ENCODE data around the gene ATPAF2.

Gene ATPAF2

DNA sequence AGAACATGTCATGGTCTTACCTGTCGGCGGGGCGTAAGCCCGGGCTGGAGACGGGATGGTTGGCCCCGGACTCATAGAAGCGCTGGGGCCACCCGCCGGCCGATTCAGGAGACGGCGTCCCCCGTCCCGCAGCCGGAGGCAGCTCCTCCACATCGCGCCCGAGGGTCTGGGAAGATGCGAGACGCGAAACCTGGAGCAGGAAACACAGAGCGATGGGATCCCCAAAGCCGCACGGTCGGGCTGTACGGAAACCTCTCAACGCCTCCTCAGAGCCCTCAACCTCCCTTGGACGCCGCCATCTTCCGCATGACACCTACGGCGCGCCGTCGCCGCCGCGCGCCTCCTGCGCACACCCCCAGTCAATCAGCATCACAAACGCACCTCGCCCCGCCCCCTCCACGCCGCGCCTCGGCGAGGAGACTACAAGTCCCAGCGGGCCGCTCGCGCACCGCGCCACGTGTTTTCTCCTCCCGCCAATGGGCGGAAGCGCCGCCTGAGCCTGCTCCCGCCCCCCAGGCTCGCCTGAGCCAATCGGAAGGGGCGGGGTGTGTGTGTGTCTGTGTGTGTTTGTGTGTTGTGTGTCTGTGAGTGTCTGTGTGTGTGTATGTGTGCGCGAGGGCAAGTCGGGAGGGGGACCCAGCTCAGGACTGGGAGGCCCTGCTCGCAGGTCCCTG, at the start of gene ATPAF2, which contains the start of gene GID4:
Gene ATPAF2 (minus strand): TSS at position 308 of the 674 bp plus-strand sequence. CDS start 155 bp downstream, at position 153.
Gene GID4 (plus strand): TSS at position 548 of the 674 bp plus-strand sequence. CDS start 57 bp downstream, at position 605.
- DNase-seq = peak; percentile 98

DNA sequence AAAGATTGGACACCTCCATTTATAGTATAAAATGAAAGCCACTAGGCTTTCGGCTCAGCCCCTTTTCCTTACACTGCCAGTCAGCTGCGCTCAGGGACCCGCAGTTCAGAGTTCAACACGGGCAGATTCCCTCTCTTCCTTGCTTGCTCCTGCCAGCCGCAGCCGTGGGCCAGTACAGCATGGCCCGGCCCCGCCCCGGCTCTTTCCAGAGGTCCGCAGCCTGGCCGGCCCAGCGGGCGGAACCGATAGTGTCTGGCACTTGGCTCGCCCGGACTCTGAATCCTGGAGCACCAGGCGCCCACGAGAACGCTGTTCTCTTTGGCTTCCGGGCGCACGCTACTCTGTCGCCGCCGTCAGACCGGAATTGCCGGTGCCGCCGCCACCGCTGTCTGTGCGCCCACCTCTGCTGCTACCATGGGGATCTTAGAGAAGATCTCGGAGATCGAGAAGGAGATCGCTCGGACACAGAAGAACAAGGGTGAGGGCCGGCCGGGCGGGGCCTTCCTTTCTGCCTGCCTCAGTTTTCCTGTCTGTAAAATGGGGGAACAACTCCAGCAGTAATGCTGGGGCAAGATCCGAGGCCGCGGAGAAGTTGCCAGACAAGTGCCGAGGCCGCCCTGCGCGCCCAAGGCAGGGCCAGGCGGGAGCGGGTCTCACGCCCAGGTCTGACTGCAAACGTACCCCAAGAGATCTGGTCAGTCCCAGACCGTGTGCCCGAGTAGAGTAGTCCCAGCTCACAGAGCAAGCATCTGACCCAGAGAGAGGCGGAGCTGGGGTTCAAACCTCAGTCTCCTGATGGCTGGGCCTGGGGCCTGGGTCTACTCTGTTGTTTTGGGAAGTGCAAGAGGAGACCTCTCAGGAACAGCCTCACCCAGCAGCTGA, 48.9 kb upstream of the ATPAF2 start, which contains the start of gene DRG2:
Gene DRG2 (plus strand): TSS at position 339 of the 882 bp plus-strand sequence. CDS start 76 bp downstream, at position 415.
- peak; percentile 87 for DNase-seq

DNA sequence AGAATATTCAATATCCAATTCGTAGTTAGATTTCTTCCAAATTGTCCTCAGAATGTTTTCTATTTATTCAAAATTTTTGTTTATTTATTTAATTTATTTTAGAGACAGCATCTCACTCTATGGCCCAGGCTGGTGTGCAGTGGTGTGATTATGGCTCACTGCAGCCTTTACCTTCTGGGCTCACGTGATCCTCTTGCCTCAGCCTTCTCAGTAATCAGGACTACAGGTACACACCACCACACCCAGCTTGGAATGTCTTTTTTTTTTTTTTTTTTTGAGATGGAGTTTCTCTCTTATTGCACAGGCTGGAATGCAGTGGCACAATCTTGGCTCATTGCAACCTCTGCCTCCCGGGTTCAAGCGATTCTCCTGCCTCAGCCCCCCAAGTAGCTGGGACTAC, 45.3 kb upstream of the ATPAF2 start:
- DNase-seq = no peak

DNA sequence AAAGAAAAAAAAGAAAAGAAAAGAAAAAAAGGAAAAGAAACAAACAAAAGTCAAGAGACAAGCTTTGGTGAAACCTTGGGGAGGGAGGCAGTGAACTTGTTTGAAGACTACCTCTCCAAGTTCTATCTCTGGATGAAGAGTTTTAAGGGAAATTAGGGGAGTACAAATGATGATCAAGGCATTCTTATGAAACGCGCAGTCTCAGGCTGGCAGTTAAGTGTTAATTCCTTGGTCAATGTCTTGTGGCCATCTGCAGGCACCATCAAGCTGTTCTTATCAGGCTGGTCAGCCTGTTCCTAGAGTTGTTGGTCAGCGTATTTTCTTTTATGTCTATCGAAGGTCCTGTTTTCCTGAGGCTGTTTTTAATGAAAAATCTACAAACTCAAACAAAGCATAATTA, 40.6 kb upstream of the ATPAF2 start:
- DNase-seq = no peak

DNA sequence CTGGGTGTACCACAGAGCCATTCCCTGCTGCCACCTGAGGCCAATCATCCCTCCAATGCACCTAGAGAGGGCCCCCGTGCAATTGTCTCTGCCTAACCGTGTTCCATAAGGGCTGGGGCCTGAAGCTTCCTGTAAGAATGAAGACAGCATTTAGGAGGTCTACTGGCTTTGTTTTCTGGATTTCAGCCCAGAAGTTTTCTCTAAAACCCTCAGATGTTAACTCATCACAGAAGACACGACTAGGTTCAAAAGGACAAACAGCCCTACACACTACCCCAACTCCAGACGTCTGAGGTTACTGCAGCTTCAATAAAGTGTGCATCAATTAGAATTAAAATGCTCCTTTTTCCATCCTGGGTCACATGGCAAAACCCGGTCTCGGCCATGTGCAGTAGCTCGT, 38.0 kb upstream of the ATPAF2 start:
- DNase-seq = no peak

DNA sequence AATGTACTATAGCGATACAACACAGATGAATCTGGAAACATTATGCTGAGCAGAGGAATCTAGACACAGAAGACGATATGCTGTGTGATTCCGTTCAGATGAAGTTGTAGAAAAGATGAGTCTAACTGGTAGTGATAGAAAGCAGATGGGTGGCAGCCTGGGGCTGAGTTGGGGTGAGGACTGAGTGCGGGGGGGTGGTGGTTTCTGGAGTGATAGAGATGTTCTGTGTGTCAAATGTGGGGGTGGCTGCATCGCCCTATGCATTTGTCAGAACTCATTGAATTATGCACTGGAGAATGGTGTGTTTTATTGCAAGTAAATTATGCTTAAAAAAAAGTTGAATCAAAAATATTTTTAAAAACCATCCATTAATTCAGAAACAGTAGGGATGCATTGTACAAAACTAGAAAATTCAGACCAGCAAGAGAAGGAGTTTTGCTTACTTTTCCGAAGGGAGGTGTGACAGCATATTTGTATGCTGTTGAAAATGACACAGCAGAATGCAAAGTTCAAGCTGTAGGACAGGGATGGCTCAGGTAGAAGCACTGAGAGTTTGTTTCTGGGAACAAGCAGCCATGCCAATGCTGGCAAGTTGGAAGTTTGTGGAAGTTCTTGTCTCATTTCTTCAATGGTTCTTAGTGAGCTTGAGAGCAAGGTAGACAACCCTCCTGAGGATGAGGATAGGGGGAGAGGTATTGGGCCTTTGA, 35.8 kb upstream of the ATPAF2 start:
- DNase-seq = no peak

DNA sequence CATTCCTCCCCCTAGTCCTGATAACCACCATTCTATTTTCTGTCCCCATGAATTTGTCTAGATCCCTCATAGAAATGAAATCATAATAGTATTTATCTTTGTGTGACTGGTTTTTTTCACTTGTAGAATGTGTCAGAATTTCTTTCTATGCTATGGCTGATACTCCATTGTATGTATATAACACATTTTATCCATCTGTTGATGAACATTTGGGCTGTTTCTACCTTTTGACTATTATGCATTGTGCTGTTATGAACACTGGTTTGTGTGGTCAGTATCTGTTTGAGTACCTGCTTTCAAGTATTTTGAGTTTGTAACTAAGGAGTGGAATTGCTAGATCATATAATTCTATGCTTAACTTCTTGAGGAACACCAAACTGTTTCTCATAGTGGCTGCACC, 32.8 kb upstream of the ATPAF2 start:
- no peak for DNase-seq

DNA sequence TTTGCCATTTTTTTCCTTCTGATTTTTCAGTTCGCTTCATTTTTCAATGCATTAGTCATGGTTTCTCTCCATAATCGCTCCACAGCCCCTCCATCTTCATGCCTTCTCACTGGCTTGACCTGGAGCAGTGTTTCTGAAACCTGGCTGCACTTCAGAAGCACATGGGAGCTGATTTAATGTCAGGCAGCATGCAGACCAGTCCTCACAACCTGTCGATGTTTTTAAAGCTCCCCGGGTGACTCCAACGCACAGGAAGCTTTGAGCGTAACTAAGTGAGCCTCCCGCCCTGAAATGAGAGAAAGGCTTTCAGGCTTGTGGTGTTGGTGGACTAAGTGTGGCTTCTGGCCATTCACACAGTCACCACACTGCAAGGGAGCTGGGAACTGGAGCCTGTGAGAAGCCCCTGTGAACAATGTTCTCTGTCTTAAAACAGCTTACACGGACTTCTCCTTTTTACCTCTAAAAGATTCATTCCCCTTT, 31.9 kb upstream of the ATPAF2 start:
- peak; percentile 10 for DNase-seq

DNA sequence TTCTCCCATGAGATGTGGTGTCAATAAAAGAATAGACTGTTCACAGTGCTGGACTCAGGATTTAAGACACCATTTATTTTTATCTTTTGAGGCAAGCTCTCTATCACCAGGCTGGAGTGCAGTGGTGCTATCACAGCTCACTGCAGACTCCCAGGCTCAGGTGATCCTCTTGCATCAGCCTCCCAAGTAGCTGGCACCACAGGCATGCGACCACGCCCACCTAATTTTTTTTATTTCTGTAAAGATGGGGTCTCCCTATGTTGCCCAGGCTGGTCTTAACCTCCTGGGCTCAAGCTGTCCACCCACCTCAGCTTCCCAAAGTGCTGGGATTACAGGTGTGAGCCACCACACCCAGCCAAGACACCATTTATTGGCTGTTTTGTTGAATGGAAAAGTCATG, 30.1 kb upstream of the ATPAF2 start:
- DNase-seq = no peak

DNA sequence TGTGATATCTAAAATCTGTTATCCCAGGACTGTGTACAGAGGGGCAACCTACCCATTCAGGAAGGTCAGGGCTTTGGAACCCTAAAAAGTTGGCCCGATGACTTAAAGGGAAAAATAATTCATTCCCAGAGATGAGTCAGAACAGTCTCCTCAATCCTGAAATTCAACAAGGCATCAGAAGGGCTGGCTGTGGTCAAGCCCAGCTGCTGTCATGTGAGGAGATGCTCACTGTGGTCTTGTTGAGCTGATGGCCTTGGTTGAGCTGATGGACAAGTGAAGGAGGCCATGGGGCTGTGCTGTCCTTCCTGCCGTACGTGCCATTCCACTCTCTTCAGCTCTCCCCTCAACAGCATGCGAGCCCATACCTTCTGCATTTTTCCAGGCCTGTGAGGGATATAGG, 27.9 kb upstream of the ATPAF2 start:
- DNase-seq = no peak

DNA sequence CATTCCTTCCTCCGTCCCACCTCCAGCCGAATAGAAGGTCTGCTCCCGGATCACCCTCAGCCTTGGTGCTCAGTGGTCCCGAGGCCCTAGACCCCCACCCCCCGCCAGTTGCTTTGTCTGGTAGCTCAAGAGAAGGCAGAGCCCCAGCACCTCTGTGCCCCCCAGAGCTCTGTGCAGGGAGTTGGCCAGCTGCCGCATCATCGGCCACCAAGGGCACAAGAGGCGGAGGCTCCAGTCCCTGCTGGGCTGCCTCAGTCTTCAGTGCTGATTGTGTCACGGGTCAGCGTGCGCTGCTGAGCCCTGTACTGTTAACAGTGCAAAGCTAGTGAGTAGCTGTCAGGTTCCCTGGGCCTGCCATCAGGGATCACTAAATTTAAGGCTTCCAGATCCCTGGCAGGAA, 26.6 kb upstream of the ATPAF2 start:
- no peak for DNase-seq

DNA sequence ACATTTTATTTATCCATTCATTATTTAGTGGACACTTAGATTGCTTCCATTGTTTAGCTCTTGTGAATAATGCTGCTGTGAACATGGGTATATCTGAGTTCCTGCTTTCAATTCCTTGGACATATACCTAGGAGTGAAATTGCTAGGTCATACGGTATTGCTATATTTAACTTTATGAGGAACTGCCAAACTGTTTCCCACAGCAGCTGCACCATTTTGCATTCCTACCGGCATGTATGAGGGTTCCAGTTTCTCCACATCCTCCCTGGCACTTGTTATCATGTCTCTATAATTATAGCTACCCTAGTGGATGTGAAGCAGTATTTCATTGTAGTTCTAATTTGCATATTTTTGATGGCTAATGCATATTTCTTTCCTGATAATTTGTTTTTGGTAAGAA, 25.1 kb upstream of the ATPAF2 start:
- no peak for DNase-seq

DNA sequence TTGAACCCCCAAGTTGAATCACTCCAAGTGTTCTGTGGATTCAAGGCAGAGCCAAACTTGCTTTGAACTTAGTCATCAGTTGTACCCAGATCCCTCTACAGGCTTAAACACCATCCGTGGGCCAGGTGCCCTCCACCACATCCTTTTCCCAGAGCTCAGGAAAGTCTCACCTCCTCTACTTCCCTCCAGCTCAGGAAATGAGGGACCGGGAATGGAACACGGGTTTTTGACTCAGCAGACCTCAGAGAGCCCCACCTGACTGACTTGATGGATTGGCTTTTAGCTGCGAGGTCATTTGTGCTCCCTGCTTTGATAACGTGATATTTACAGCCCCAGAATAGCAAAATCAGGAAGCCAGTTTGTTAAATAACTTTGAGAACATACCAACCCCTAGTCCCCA, 20.3 kb upstream of the ATPAF2 start:
- DNase-seq = no peak

DNA sequence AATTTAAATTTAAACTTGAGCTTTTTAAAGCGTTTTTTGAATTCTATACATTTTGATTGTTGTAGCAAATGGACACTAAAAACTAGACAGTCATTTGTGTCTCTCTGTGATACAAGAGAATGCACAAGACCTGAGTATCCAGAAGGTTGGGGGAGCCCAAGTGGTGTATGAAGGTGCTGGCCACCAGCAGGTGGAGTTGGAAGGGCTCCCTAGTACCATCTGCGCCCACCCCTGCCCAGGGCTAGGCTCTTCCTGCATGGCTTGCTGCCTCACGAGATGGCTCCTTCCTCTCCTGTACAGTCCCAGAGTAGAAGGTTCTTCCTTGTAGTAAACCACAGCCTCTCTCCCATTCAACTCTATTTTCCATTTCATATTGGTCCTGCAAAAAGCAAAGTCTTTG, 17.2 kb upstream of the ATPAF2 start:
- DNase-seq = no peak

DNA sequence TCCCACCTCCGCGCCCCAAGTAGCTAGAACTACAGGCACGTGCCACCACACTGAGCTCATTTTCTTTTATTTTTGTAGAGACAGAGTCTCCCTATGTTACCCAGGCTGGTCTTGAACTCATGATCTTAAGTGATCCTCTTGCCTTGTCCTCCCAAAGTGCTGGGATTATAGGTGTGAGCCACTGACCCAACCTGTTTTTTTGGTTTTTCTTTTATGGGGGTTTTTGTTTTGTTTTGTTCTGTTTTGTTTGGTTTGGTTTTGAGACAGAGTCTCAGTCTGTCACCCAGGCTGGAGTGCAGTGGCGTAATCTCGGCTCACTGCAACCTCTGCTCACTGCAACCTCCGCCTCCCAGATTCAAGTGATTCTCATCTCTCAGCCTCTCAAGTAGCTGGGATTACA, 16.6 kb upstream of the ATPAF2 start:
- no peak for DNase-seq

DNA sequence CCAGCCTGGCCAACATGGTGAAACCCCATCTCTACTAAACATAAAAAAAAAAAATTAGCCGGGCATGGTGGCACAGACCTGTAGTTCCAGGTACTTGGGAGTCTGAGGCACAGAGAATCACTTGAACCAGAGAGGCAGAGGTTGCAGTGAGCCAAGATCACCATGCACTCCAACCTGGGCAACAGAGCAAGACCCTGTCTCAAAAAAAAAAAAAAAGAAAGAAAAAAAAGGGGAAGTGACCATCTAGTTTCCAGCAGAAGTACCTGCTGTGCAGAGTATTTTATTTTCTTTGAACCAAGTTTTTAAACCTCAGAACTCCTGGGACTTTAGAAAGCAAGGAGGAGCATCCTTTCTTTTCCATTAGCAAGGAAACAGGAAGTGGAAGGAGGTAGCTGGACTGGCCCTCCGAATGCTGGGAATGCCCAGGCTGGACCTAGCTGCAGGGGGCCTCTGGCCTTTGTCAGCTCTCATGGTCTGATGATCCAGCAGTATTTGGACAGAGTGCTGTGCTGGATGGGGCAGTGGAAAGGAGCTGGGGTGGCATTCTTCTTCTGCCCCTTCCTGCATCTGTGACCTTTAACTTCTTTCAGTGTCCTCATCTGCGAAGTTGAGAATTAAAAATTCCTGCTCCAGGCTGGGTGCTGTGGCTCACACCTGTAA, 6.9 kb upstream of the ATPAF2 start:
- DNase-seq = no peak

DNA sequence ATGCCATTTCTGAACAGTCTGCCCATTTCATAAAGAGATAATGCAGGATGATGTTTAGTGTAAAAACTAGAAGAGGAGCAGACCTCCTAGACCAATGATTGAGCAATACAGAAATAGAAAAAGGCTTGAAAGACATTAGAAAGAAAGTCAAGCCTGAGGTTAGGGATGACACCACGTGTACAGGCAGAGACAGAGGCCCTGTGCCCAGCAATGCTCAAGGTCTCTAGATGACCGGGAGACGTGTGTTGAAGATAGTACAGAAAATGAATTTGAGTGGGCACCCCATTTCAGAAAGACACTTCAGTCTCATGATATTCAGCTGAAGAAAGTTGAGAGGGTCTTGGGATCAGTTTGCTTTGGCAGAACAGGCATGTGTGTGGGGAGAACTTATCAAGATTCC, 5.6 kb upstream of the ATPAF2 start:
- DNase-seq = no peak

DNA sequence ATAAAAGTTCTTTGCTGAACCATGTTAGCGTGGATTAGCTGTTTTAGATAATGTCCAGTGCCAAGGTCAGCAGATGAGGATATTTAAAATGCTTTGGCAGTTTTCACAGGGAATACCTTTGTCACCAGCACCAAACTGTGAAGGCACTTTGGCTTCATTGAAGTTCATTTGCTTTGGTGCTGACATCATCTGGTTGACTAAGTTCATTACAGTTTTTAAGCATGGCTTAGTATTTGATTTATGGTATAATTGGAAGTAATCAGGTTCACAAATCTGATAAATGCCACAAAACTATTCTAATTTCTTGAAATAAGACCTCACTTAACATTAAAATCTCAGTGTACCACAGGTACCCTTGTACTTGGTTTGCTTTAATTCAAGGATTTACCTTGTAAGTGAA, 4.5 kb upstream of the ATPAF2 start:
- DNase-seq = no peak

DNA sequence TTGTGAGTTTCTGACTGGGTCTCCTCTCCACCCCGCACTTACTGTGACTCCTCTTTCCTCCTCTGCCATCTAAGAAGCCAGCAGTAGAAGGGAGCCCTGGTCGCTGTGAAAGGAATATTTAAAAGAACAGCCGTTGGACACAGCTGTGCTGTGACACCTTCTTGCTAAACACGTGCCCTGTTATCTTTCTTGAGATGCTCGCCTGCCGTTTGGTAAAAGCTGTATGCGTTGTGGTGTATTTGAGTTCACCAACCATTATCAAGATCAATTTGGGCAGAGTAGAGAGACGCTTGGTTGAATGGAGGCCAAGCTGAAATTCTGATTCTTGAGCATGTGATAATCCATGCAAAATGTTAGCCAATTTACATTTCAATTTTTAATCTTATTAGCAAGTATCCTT, 4.0 kb upstream of the ATPAF2 start:
- DNase-seq = no peak

DNA sequence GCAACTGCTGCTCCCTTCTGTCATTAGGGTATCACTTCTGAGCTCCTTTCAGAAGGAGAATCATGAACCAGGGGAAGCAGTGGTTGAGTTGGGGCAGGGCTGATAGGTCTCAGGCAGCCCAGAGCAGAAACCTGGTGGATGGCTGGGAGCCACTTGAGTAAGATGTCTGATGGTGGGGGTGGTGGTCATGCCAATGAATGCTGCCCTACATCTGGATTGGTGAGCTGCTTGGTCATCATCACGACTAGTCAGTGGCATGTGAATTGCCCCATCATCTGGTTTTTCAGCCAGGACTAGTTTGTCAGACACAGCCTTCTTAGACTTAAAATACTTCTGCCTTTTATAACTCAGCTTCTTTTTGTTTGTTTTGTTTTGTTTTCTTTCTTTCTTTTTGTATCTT, 2.8 kb upstream of the ATPAF2 start:
- DNase-seq = no peak

DNA sequence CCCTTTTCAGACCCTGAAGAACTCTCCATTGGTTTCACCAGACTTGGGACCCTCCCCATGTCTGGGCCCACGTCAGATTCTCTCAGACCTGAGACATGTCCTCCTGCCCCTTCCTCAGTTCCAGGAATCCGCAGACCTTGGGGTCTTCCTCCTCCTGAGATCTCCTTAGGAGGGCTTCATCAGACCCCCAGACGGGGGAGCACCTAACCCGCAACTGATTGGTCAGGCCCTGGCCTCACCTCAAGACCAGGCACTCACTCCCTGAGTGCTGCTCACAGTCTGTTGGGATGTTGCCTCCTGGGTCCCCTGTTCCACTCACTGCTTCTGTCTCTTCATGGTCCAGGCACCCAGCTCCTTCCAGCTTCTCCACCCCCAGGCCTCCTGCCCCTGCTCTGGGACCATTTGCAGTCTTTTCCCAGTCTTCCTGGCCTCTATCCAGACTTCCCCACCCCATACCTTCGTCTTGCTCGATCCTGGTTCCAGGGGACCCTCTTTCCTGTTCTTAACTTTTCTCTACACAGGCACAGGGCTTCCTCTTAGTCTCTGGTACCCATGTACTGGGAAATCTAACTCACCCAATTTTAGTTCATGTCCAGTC, 1.4 kb upstream of the ATPAF2 start:
- DNase-seq = no peak

DNA sequence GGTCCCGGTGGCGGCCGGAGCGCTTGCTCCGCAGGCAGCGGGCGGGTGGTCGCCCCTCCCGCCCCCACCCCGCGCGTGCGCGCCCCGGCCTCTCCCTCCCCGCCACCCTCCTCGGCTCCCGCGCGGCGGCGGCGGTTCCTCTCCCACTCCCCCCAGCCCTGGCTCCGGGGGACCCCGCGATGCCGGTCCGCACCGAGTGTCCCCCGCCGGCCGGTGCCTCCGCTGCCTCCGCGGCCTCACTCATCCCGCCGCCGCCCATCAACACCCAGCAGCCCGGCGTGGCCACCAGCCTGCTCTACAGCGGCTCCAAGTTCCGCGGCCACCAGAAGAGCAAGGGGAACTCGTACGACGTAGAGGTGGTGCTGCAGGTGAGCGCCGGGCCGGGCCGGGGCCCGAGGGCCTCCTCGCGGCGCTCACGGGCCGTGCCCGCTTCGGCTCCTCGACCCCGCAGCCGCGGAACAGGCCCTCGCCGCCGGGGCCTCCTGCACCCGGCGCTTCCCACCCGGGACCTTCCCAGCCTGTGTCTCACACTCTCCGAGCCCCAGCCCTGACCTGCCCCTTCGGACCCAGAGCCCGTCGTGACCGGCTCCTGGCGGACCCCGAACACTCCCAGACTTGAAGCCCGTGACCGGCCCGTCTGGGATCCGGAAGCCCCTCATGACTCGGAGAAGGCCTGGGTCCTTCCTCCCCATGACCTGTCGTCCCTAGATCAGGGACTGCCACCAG, 730 bp upstream of the ATPAF2 start:
- no peak for DNase-seq

Data from NCI-H226 (cell line).